GM18909 (cell line): ENCODE measurements around the gene LPGAT1.

Experiments used
- ATAC-seq: cut with Tn5 transposase; IDR thresholded peaks from one replicate; pipeline ENCODE4 v1.9.1; 2021; ENCODE audit warnings: mild to moderate bottlenecking; ENCODE audit not compliant: unreplicated experiment, poor library complexity

The LPGAT1 gene

GRCh38 chr1:211781260-211781659 lies 49.3 kb downstream of the LPGAT1 start:
- ATAC-seq: no peak

GRCh38 chr1:211775170-211775569 lies 55.4 kb downstream of the LPGAT1 start:
- no peak for ATAC-seq

GRCh38 chr1:211764701-211765100 lies 65.9 kb downstream of the LPGAT1 start:
- no peak for ATAC-seq

DNA sequence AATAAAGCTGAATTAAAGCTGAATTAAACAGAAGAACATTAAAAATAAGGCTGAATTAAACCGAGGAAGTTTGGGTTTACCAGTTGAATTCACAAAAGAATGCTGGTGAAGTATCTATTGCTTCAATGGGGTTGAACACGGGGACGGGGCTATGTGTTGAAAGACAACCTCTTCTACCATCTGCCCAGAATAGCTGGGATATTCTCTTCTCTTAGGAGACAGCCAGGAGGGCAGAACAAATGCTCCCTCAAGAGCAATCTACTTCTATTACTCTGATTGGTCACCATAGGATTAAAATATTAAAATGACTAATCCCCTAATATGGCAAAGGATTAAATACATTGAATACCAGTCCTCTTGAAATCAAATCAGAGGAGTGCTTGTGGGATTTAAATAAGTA lies 68.4 kb downstream of the LPGAT1 start:
- ATAC-seq: no peak

- no peak for ATAC-seq
Measured at GRCh38 chr1:211761400-211761799, 69.2 kb downstream of the LPGAT1 start.

GRCh38 chr1:211756471-211757020 lies 74.0 kb downstream of the LPGAT1 start:
- no peak for ATAC-seq

DNA sequence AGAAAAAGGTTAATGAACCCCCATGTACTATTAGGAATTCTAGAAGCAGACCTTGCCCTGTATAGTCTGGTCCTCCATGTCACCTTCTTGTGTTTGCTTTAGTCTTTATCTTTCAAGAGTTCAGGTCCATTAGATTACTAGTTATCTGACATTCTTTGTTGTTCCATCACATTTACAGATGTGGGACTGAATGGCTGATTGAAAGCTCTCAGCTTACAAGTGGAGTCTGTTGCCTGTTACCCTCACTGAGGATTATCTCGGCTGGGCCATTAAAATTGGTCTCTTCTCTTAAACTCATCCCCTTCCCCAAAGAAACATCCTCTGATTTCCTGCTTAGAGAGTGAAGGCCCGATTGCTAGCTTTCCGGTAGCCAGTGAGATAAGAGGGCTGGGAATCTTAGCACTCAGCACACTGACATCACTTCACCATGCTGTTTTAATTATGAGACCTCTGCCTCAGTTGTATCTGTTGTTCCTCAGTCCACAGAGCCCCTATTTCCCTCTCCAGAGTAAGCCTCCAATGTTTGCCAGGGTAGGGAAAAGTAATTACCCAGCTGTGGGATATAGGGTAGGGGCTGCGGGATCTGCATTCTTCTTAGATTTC lies 76.8 kb downstream of the LPGAT1 start:
- no peak for ATAC-seq

- ATAC-seq: no peak
Measured at GRCh38 chr1:211752951-211753486, 77.5 kb downstream of the LPGAT1 start.

- ATAC-seq: no peak
Measured at GRCh38 chr1:211752317-211752716, 78.2 kb downstream of the LPGAT1 start.

- no peak for ATAC-seq
Measured at GRCh38 chr1:211751438-211751837, 79.1 kb downstream of the LPGAT1 start.

- no peak for ATAC-seq
Measured at GRCh38 chr1:211750599-211750998, 80.0 kb downstream of the LPGAT1 start.

GRCh38 chr1:211749251-211749650 lies 81.3 kb downstream of the LPGAT1 start:
- no peak for ATAC-seq

DNA sequence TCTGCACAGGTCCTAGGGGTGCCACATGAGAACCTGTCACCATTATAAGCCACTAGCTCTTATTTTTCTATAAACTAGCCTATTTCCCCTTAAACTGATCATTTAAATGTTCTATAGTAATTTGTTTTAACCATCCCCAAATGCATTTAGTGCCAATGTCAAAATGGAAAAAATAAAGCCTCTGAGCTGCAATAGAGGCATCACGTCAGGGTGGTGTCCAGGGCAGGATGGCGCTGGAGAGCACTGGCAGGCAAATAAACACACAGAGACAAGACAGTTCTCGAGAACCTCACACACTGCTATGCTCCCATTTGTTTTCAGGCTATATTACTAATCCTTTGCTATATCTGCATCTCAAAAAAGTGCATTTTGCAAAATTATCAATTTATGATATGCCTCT lies 81.8 kb downstream of the LPGAT1 start:
- ATAC-seq: no peak

DNA sequence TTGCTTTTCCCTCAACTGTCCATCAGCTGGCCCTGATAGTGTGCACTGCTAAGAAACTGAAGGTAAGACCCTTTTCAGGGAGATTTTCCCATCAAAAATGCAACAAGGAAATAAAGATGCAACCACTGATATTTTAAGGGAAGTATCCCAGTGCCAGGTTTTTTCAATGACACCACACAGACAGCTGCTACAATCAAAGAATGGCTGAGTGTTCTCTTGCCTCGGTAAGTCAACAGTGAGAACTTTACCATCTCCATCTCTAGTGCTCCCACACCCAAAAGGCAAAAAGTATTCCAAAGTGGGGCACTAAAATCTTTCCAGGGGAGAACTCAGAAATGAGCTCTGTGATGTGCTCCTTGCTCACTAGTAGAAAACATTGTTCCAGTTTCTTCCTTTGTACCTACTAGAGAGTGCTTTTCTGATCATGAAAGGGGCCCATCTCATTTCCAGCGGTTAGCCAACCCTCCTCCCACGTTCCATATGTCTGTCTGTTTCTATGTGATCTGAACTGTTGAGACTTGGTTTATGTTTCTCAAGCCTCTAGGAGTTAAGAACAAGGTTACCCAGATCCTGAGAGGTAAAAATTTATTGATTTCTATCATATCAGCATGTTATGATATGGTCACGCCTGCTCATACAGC lies 87.6 kb downstream of the LPGAT1 start:
- ATAC-seq: no peak

GRCh38 chr1:211742272-211742671 lies 88.3 kb downstream of the LPGAT1 start:
- ATAC-seq: no peak

GRCh38 chr1:211741788-211742187 lies 88.8 kb downstream of the LPGAT1 start:
- no peak for ATAC-seq

DNA sequence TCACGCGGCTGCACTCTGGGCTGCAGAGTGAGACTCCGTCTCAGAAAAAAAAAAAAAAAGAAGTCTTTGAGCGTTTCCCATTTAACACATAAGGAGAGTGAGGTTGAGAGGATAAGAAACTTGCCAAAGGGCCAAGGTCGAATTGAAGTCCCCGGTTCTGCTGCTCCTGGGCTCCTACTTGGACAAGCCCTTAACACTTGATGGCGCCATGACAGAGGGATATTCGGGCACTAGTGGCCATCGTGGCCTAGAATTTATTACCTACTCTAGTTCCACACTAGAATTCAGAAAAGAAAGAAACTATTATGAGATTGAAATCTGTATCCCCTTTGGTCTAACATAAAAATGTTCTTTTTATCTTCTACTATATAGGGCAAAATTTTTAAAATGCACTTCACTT lies 89.4 kb downstream of the LPGAT1 start:
- no peak for ATAC-seq

- ATAC-seq: peak; percentile 68
Measured at GRCh38 chr1:211739671-211740411, 90.7 kb downstream of the LPGAT1 start.

GRCh38 chr1:211738691-211739301 lies 91.8 kb downstream of the LPGAT1 start:
- ATAC-seq: peak; percentile 42

DNA sequence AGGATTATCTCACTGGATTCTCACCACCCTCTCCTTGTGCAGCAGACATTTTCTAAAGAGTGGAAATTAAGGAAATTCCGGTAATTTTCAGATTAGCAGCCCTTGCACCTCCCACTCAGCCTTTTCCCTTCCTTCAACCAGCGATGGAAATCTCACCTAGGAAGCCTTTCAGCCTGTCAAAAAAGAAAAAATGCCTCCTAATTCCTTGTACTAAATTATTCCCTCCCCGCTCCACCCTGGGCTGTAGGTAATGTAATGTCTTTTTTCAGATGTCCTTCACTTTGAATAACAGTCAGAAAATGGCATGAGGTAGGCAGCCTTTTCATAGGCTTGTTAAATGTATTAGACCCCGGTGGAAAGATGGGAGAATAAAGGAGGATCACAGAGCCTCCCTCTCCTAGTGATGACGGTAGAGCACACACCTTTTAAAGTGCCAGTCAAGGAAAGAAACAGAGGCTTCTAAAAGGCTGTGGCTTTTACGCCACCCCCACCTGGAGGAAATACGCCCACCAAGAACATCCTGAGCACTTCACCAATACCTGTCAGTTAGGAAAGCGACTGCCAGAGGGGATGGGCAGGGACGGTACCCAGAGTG lies 92.4 kb downstream of the LPGAT1 start:
- ATAC-seq: no peak
